Nephron progenitor cell (in vitro differentiated cells): ENCODE results near the gene PRUNE1.

ENCODE experiments used
- DNase-seq: peaks from one replicate; pipeline ENCODE4 v3.0.0; 2021
- H3K27ac Mint-ChIP-seq: 2 replicates; pipeline ENCODE4 v1.8.0; 2021; ENCODE audit warnings: mild to moderate bottlenecking, moderate library complexity, mixed read lengths
- H3K27me3 Mint-ChIP-seq: 2 replicates; pipeline ENCODE4 v1.8.0; 2021; ENCODE audit warnings: mild to moderate bottlenecking, low read depth, mixed read lengths; ENCODE audit not compliant: poor library complexity
- H3K36me3 Mint-ChIP-seq: 2 replicates; pipeline ENCODE4 v1.8.0; 2021; ENCODE audit warnings: low read depth, mixed read lengths
- H3K4me1 Mint-ChIP-seq: 2 replicates; pipeline ENCODE4 v1.8.0; 2021; ENCODE audit warnings: mixed read lengths
- H3K4me3 Mint-ChIP-seq: 2 replicates; pipeline ENCODE4 v1.8.0; 2021; ENCODE audit warnings: mild to moderate bottlenecking, moderate library complexity, mixed read lengths
- H3K9me3 Mint-ChIP-seq: 2 replicates; pipeline ENCODE4 v1.8.0; 2021; ENCODE audit warnings: mild to moderate bottlenecking, moderate library complexity, mixed read lengths
- CTCF ChIP-seq: fragments of 200-600 bp; sonication (generic); IDR thresholded peaks from 2 replicates; pipeline ENCODE4 v1.5.0; 2021; ENCODE audit warnings: antibody characterized with exemption

The PRUNE1 gene

GRCh38 chr1:151060657-151061421, 52.6 kb downstream of the PRUNE1 start:
- Mint-ChIP-seq H3K9me3 (no peaks in the 10 kb centered on the region), H3K27me3 (no peaks in the 10 kb centered on the region), H3K4me1 (peaks cover 72% of the 10 kb centered on the region), H3K4me3 (peak overlapping the region; percentile 87), H3K36me3 (peaks cover 36% of the 10 kb centered on the region), H3K27ac (peak overlapping the region; percentile 77)
- DNase-seq: no peak
- no peak for TF ChIP-seq CTCF

DNA sequence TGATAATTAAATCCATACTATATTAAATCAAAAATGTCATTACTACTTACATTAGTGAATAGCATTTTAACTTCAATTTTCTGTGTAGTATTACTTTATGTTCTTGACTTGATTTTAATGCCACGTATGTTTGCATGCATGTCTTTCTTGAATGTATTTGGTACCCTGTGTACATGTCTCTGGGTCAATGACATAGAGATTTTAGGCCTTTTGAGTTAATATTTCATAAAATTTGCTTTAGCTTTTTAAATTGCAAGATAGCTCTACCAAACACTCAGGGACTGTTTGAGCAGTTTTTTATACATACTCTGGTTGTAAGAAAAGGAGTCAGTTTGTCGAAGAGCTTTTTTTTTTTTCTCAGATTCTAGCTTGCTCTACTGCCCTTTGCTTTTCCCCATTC, 53.5 kb downstream of the PRUNE1 start:
- Mint-ChIP-seq H3K4me3 (peak overlapping the region; percentile 87), H3K9me3 (no peaks in the 10 kb centered on the region), H3K27ac (no peak overlapping the region), H3K36me3 (peaks cover 40% of the 10 kb centered on the region), H3K4me1 (peaks cover 67% of the 10 kb centered on the region), H3K27me3 (no peaks in the 10 kb centered on the region)
- DNase-seq: no peak
- TF ChIP-seq CTCF: no peak

DNA sequence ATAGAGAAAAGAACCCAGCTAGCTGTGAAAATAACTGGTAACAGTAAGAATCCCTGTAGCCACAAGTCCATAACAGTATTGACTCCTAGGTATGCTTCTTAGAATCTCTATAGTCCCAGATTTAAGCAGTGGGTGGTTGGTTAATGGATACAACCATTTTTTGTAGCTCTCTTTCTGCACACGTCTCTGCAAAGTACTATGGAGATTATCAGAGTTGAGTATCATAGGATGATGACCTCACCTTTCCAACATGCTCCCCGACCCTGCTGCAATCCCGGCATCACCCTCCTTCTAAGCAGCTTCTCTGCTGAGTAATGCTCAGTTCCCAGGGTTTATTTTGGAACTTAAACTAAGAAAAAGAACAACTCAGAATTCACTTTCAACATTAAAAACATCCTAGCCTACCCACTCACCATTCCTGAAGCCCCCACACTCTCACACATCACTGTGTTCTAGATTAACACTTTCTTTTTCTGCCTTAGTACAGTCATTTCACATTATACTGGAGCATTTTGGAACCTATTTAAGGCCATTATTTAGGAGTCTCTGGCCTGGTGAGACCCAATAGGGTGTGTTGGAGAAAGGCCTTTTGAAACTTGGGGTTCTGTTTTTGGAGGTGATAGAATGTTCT, 54.6 kb downstream of the PRUNE1 start:
- Mint-ChIP-seq H3K36me3 (peaks cover 48% of the 10 kb centered on the region), H3K4me1 (peaks cover 55% of the 10 kb centered on the region), H3K4me3 (peak overlapping the region; percentile 87), H3K27me3 (no peaks in the 10 kb centered on the region), H3K27ac (no peak overlapping the region), H3K9me3 (no peaks in the 10 kb centered on the region)
- no peak for DNase-seq
- no peak for TF ChIP-seq CTCF

GRCh38 chr1:151065089-151065645, 56.9 kb downstream of the PRUNE1 start:
- H3K9me3 Mint-ChIP-seq: no peaks in the 10 kb centered on the region
- no peaks in the 10 kb centered on the region for H3K27me3 Mint-ChIP-seq
- no peak for TF ChIP-seq CTCF
- DNase-seq: no peak
- H3K4me3 Mint-ChIP-seq: no peak overlapping the region
- H3K4me1 Mint-ChIP-seq: peaks cover 56% of the 10 kb centered on the region
- peak overlapping the region; percentile 37 for H3K27ac Mint-ChIP-seq
- peaks cover 54% of the 10 kb centered on the region for H3K36me3 Mint-ChIP-seq

GRCh38 chr1:151067185-151067584, 58.9 kb downstream of the PRUNE1 start:
- no peak for TF ChIP-seq CTCF
- Mint-ChIP-seq H3K4me1 (peaks cover 52% of the 10 kb centered on the region), H3K9me3 (no peaks in the 10 kb centered on the region), H3K27ac (no peak overlapping the region), H3K27me3 (no peaks in the 10 kb centered on the region), H3K36me3 (peaks cover 51% of the 10 kb centered on the region), H3K4me3 (no peak overlapping the region)
- no peak for DNase-seq
